ENCODE measurements around the gene SULT2B1.

The SULT2B1 gene

DNA sequence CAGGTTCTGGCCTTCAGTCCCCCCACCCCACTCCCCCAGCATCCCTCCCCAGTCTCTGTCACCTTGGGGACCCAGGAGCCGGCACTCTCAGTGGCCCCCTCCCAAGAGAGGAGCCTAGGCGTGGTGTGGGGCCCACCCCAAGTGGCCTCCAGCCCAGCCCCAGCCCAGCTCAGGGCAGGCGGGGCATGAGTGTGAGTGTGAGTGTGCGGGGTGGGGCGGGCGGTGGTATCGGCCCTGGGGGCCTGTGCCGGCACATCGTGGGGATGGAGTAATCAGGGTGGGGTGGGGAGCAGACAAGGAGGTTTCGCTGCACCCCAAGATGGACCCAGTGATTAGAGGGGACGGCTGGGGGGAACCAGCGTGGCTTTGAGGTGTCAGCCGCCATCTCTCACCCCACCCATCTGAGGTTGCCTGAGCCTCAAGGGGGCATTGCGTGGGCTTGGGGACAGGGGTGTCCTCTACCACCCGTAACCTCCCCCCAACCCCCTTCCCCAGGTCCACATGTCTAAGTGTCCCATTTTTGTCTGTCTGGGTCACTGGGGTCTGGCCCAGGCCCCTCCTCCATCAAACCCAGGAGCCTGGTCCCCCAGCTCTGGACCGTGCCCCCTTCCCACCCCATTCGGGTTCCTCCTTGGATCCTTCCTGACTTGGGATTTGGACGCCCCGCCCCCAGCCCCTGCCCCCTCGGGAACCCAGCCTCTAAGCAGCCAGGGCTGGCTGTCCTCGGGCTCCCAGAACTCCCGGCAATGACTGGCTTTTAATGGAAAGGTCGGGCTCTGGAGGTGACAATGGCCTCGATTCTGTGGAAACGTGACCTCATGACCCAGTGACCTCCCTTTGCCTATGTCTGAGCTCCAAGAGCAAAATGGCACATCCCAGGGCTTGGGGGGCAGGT, 6.9 kb upstream of the SULT2B1 start:
- Histone ChIP-seq H3K79me1 (ENCODE audit: low read length) (no peaks in the 10 kb centered on the region), H2BK120ac (ENCODE audit: insufficient read depth, low read length, poor library complexity) (no peak overlapping the region), H3K4me1 (ENCODE audit: control insufficient read depth in 1 of 2, insufficient read depth in 2 of 2, low read length in 2 of 2) (peaks cover 8% of the 10 kb centered on the region in 2 experiments), H3K79me2 (ENCODE audit: control insufficient read depth, insufficient read depth, low read length, poor library complexity) (no peaks in the 10 kb centered on the region), H3K4ac (ENCODE audit: low read depth, low read length) (no peak overlapping the region), H4K91ac (ENCODE audit: low read depth, low read length) (peak overlapping the region; percentile 17), H2BK5ac (ENCODE audit: low read depth, low read length, poor library complexity) (no peak overlapping the region), H3K23ac (ENCODE audit: low read length) (no peak overlapping the region), H3K14ac (ENCODE audit: low read length) (no peak overlapping the region), H4K8ac (ENCODE audit: low read depth, low read length) (no peak overlapping the region), H2AK5ac (ENCODE audit: low read length) (no peak overlapping the region), H3K4me2 (ENCODE audit: low read length) (no peak overlapping the region), H3K36me3 (ENCODE audit: control insufficient read depth in 1 of 2, insufficient read depth in 2 of 2, low read length in 2 of 2) (no peaks in the 10 kb centered on the region), H3K27ac (ENCODE audit: low read depth, low read length) (no peak overlapping the region), H3K9ac (ENCODE audit: low read length) (no peak overlapping the region), H2AFZ (ENCODE audit: insufficient read depth, low read length, poor library complexity) (no peak overlapping the region), H3K9me3 (ENCODE audit: insufficient read depth, low read depth, low read length) (no peaks in the 10 kb centered on the region), H2BK12ac (ENCODE audit: low read length) (no peak overlapping the region), H3K18ac (ENCODE audit: low read length) (no peak overlapping the region), H3K4me3 (ENCODE audit: low read depth, low read length) (no peak overlapping the region), H4K12ac (ENCODE audit: low read depth, low read length) (no peak overlapping the region), H3K27me3 (ENCODE audit: insufficient read depth, low read length) (no peaks in the 10 kb centered on the region)
- no peak for DNase-seq
- WGBS (ENCODE audit: extremely low coverage, insufficient coverage, insufficient read length), result no CpG with 5 or more reads among the region's 25 CpGs

DNA sequence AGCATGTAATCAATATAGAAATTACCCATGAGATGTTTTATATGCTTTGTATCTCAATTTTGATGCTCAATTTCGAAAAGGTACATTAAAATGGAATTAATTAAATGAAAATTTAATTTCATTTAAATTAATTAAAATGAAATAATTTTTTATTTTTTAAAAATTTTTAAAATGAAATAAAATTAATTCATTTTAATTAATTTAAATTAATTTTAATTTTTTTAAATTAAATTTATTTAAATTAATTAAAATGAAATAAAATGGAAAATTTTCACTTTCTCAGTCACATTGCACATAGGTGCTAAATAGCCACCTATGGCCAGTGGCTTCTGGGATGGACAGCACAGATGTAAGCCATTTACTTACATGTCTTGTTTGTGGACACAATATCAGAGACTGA, 4.2 kb upstream of the SULT2B1 start:
- H3K27ac ChIP-seq (ENCODE audit: low read depth, low read length), result no peak overlapping the region
- no peak overlapping the region for H4K12ac ChIP-seq (ENCODE audit: low read depth, low read length)
- WGBS (ENCODE audit: extremely low coverage, insufficient coverage, insufficient read length), result no CpG with 5 or more reads among the region's 1 CpG
- no peak overlapping the region for H4K8ac ChIP-seq (ENCODE audit: low read depth, low read length)
- no peak overlapping the region for H4K91ac ChIP-seq (ENCODE audit: low read depth, low read length)
- H3K9me3 ChIP-seq (ENCODE audit: insufficient read depth, low read depth, low read length), result no peaks in the 10 kb centered on the region
- peaks cover 9% of the 10 kb centered on the region for H3K79me1 ChIP-seq (ENCODE audit: low read length)
- H2BK12ac ChIP-seq (ENCODE audit: low read length), result no peak overlapping the region
- no peak overlapping the region for H2BK120ac ChIP-seq (ENCODE audit: insufficient read depth, low read length, poor library complexity)
- no peak overlapping the region for H3K4me2 ChIP-seq (ENCODE audit: low read length)
- H2AK5ac ChIP-seq (ENCODE audit: low read length), result no peak overlapping the region
- no peaks in the 10 kb centered on the region for H3K36me3 ChIP-seq (ENCODE audit: control insufficient read depth in 1 of 2, insufficient read depth in 2 of 2, low read length in 2 of 2)
- H3K23ac ChIP-seq (ENCODE audit: low read length), result no peak overlapping the region
- no peaks in the 10 kb centered on the region for H3K79me2 ChIP-seq (ENCODE audit: control insufficient read depth, insufficient read depth, low read length, poor library complexity)
- H3K9ac ChIP-seq (ENCODE audit: low read length), result no peak overlapping the region
- H2BK5ac ChIP-seq (ENCODE audit: low read depth, low read length, poor library complexity), result no peak overlapping the region
- peaks cover 8 to 9% of the 10 kb centered on the region in 2 experiments for H3K4me1 ChIP-seq (ENCODE audit: control insufficient read depth in 1 of 2, insufficient read depth in 2 of 2, low read length in 2 of 2)
- H3K27me3 ChIP-seq (ENCODE audit: insufficient read depth, low read length), result no peaks in the 10 kb centered on the region
- no peak for DNase-seq
- no peak overlapping the region for H3K4ac ChIP-seq (ENCODE audit: low read depth, low read length)
- H3K18ac ChIP-seq (ENCODE audit: low read length), result no peak overlapping the region
- no peak overlapping the region for H3K4me3 ChIP-seq (ENCODE audit: low read depth, low read length)
- H3K14ac ChIP-seq (ENCODE audit: low read length), result no peak overlapping the region
- H2AFZ ChIP-seq (ENCODE audit: insufficient read depth, low read length, poor library complexity), result no peak overlapping the region

DNA sequence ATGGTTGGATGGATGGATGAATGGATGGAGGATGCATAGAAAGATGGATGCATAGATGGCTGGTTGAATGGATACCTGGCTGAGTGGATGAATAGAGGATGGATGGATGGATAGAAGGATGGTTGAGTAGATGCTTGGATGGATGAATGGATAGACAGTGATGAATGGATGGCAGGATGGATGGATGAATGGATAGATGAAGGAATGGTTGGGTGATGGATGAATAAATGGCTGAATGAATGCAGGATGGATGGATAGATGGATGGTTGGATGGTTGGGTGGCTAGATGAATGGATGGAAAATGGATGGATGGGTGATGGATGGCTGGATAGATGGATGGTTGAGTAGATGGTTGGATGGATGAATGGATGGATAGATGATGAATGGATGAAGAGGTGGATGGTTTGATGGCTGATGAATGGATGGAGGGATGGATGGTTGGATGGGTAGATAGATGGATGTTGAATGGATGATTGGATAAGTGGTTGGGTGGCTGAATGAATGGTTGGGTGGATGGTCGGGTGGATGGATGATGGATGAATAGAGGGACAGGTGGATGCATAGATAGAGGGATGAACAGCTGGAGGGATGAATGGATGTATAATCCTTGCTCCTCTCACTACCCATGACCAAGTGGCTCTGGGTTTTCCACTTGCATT, 3.6 kb upstream of the SULT2B1 start:
- no peak overlapping the region for H3K23ac ChIP-seq (ENCODE audit: low read length)
- H3K27me3 ChIP-seq (ENCODE audit: insufficient read depth, low read length), result no peaks in the 10 kb centered on the region
- peaks cover 3% of the 10 kb centered on the region for H3K79me2 ChIP-seq (ENCODE audit: control insufficient read depth, insufficient read depth, low read length, poor library complexity)
- no peak overlapping the region for H3K4me2 ChIP-seq (ENCODE audit: low read length)
- peaks cover 9 to 10% of the 10 kb centered on the region in 2 experiments for H3K4me1 ChIP-seq (ENCODE audit: control insufficient read depth in 1 of 2, insufficient read depth in 2 of 2, low read length in 2 of 2)
- H2BK5ac ChIP-seq (ENCODE audit: low read depth, low read length, poor library complexity), result no peak overlapping the region
- no peak overlapping the region for H4K91ac ChIP-seq (ENCODE audit: low read depth, low read length)
- no peak overlapping the region for H2BK120ac ChIP-seq (ENCODE audit: insufficient read depth, low read length, poor library complexity)
- no peak overlapping the region for H2BK12ac ChIP-seq (ENCODE audit: low read length)
- H3K4ac ChIP-seq (ENCODE audit: low read depth, low read length), result no peak overlapping the region
- H4K12ac ChIP-seq (ENCODE audit: low read depth, low read length), result no peak overlapping the region
- no peak overlapping the region for H3K9ac ChIP-seq (ENCODE audit: low read length)
- H3K36me3 ChIP-seq (ENCODE audit: control insufficient read depth in 1 of 2, insufficient read depth in 2 of 2, low read length in 2 of 2), result no peaks in the 10 kb centered on the region
- H3K18ac ChIP-seq (ENCODE audit: low read length), result no peak overlapping the region
- WGBS (ENCODE audit: extremely low coverage, insufficient coverage, insufficient read length), result 100% methylated on average over 1 of the region's 1 CpG
- H2AK5ac ChIP-seq (ENCODE audit: low read length), result no peak overlapping the region
- DNase-seq, result no peak
- H3K27ac ChIP-seq (ENCODE audit: low read depth, low read length), result no peak overlapping the region
- no peak overlapping the region for H3K14ac ChIP-seq (ENCODE audit: low read length)
- H3K9me3 ChIP-seq (ENCODE audit: insufficient read depth, low read depth, low read length), result no peaks in the 10 kb centered on the region
- no peak overlapping the region for H4K8ac ChIP-seq (ENCODE audit: low read depth, low read length)
- no peak overlapping the region for H2AFZ ChIP-seq (ENCODE audit: insufficient read depth, low read length, poor library complexity)
- H3K79me1 ChIP-seq (ENCODE audit: low read length), result peaks cover 16% of the 10 kb centered on the region
- H3K4me3 ChIP-seq (ENCODE audit: low read depth, low read length), result no peak overlapping the region

DNA sequence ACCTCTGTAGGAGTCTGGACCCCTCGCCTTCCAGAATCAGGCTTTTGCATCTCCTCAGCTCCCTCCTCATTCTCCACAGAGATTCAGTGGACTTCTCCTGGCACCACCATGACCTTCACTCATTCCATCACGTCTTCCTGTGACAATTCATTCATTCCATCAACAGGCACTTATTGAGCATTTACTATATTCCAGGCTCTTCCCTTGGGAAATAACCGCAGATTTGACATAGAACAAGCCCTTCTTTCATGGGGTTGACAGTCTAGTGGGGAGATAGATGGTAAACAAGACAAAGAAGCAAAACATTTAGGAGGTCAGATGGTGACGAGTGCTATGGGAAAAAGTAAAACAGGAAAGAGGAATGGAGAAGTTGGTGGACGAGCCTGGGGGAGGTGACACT, 2.6 kb upstream of the SULT2B1 start:
- H3K27ac ChIP-seq (ENCODE audit: low read depth, low read length), result no peak overlapping the region
- no CpG with 5 or more reads among the region's 5 CpGs for WGBS (ENCODE audit: extremely low coverage, insufficient coverage, insufficient read length)
- H3K9ac ChIP-seq (ENCODE audit: low read length), result no peak overlapping the region
- no peak overlapping the region for H3K4me2 ChIP-seq (ENCODE audit: low read length)
- no peak overlapping the region for H3K18ac ChIP-seq (ENCODE audit: low read length)
- no peak overlapping the region for H3K4ac ChIP-seq (ENCODE audit: low read depth, low read length)
- no peak overlapping the region for H3K14ac ChIP-seq (ENCODE audit: low read length)
- no peak overlapping the region for H3K23ac ChIP-seq (ENCODE audit: low read length)
- H2BK120ac ChIP-seq (ENCODE audit: insufficient read depth, low read length, poor library complexity), result no peak overlapping the region
- no peak for DNase-seq
- H3K27me3 ChIP-seq (ENCODE audit: insufficient read depth, low read length), result no peaks in the 10 kb centered on the region
- no peak overlapping the region for H2BK5ac ChIP-seq (ENCODE audit: low read depth, low read length, poor library complexity)
- no peak overlapping the region for H3K4me3 ChIP-seq (ENCODE audit: low read depth, low read length)
- peaks cover 24% of the 10 kb centered on the region for H3K79me1 ChIP-seq (ENCODE audit: low read length)
- peaks cover 7 to 9% of the 10 kb centered on the region in 2 experiments for H3K4me1 ChIP-seq (ENCODE audit: control insufficient read depth in 1 of 2, insufficient read depth in 2 of 2, low read length in 2 of 2)
- no peaks in the 10 kb centered on the region for H3K36me3 ChIP-seq (ENCODE audit: control insufficient read depth in 1 of 2, insufficient read depth in 2 of 2, low read length in 2 of 2)
- H4K12ac ChIP-seq (ENCODE audit: low read depth, low read length), result no peak overlapping the region
- peak overlapping the region; percentile 8 for H2BK12ac ChIP-seq (ENCODE audit: low read length)
- H3K9me3 ChIP-seq (ENCODE audit: insufficient read depth, low read depth, low read length), result no peaks in the 10 kb centered on the region
- no peak overlapping the region for H4K91ac ChIP-seq (ENCODE audit: low read depth, low read length)
- no peak overlapping the region for H2AK5ac ChIP-seq (ENCODE audit: low read length)
- no peak overlapping the region for H4K8ac ChIP-seq (ENCODE audit: low read depth, low read length)
- no peak overlapping the region for H2AFZ ChIP-seq (ENCODE audit: insufficient read depth, low read length, poor library complexity)
- peaks cover 3% of the 10 kb centered on the region for H3K79me2 ChIP-seq (ENCODE audit: control insufficient read depth, insufficient read depth, low read length, poor library complexity)

Data from trophoblast cell (in vitro differentiated cells and primary cell).